ENCODE measurements around the gene PRR20B. TPM values are rescaled to one million over a fixed set of nuclear protein-coding genes. Genes with fewer than 3 reads are reported as not detected.
"Not testable (repeated sequence)": the region's sequence is repeated elsewhere in the genome, so short reads cannot be mapped to it uniquely, and the experiment has no call there.

The PRR20B gene

GRCh38 chr13:57166897-57167296, 19.6 kb downstream of the PRR20B start, which contains the start of gene PRR20E:
Gene PRR20E (plus strand): TSS chr13:57167197. CDS start chr13:57167584, 387 bp downstream.
- not testable (repeated sequence) for H3K36me3 ChIP-seq (ENCODE audit: insufficient read depth, low read length); H3K27me3 ChIP-seq (ENCODE audit: control insufficient read depth, insufficient read depth, low read length); H3K4me2 ChIP-seq (ENCODE audit: low read length); H3K4me3 ChIP-seq (ENCODE audit: low read length); H3K9me3 ChIP-seq (replicated peaks; ENCODE audit: low read length); H3K4me1 ChIP-seq (ENCODE audit: control insufficient read depth, insufficient read depth, low read length); H3K9ac ChIP-seq (ENCODE audit: low read depth, low read length)

GRCh38 chr13:57191667-57192066, 44.4 kb downstream of the PRR20B start:
- no peaks in the 10 kb centered on the region for H3K4me1 ChIP-seq (ENCODE audit: control insufficient read depth, insufficient read depth, low read length)
- H3K9me3 ChIP-seq (replicated peaks; ENCODE audit: low read length): no peaks in the 10 kb centered on the region
- no peaks in the 10 kb centered on the region for H3K27me3 ChIP-seq (ENCODE audit: control insufficient read depth, insufficient read depth, low read length)
- H3K36me3 ChIP-seq (ENCODE audit: insufficient read depth, low read length): no peaks in the 10 kb centered on the region
- H3K9ac ChIP-seq (ENCODE audit: low read depth, low read length): no peak overlapping the region
- H3K4me3 ChIP-seq (ENCODE audit: low read length): no peak overlapping the region
- H3K4me2 ChIP-seq (ENCODE audit: low read length): no peak overlapping the region

Small RNA genes within 50 kb of the gene (small RNA-seq; reads per million reads assigned to genes)
- not detected for gene PRR20FP
